H4 (cell line): ENCODE data around the gene NPR1. TPM values are rescaled to one million over a fixed set of nuclear protein-coding genes. Genes with fewer than 3 reads are reported as not detected.
A peak's percentile ranks its signal among the peaks of the same experiment; 100 is the strongest.
"Not testable (repeated sequence)": the region's sequence is repeated elsewhere in the genome, so short reads cannot be mapped to it uniquely, and the experiment has no call there.

Experiments
- DNase-seq: peaks from one replicate; pipeline ENCODE4 v3.0.0-alpha.2; 2015; ENCODE audit warnings: low spot score
- total RNA-seq: library from RNA; depleted of rRNA; stranded (reverse); fragments of >200 nt; shearing (Covaris generic); gene quantifications from 2 replicates; pipeline ENCODE4 v1.2.3, GENCODE V29; 2014; rRNA removed

Gene NPR1
- total RNA-seq, 1 experiment from 2014 or later: not detected

GRCh38 chr1:153724634-153725033, 46.1 kb downstream of the NPR1 start:
- DNase-seq: not testable (repeated sequence)

GRCh38 chr1:153727463-153728304, 49.2 kb downstream of the NPR1 start, which contains the start of gene INTS3:
Gene INTS3 (plus strand): TSS chr1:153728050. CDS start chr1:153728635, 585 bp downstream.
- DNase-seq: peak; percentile 100

GRCh38 chr1:153728305-153729066, 50.0 kb downstream of the NPR1 start:
- peak; percentile 51 for DNase-seq

GRCh38 chr1:153730468-153730988, 52.0 kb downstream of the NPR1 start:
- DNase-seq: no peak

GRCh38 chr1:153733970-153734369, 55.5 kb downstream of the NPR1 start:
- DNase-seq: no peak

- DNase-seq: no peak
These were observed 56.1 kb downstream of the NPR1 start for GRCh38 chr1:153734396-153735089.

- DNase-seq: no peak
These were observed 56.6 kb downstream of the NPR1 start for GRCh38 chr1:153735090-153735420.

GRCh38 chr1:153741986-153742385, 63.5 kb downstream of the NPR1 start:
- no peak for DNase-seq

- no peak for DNase-seq
These were observed 64.1 kb downstream of the NPR1 start for GRCh38 chr1:153742411-153743142.

Other genes with a start within 250 kb of the NPR1 start
- not detected in 2 replicates for gene S100A7, start 218.0 kb upstream of the NPR1 start, total RNA-seq
- gene S100A6, start 142.7 kb upstream of the NPR1 start, total RNA-seq: 469 and 852 TPM in 2 replicates
- gene S100A5, start 137.8 kb upstream of the NPR1 start, total RNA-seq: not detected in 2 replicates
- 33.4 and 36.2 TPM in 2 replicates for gene S100A4, start 132.9 kb upstream of the NPR1 start, total RNA-seq
- gene S100A3, start 129.4 kb upstream of the NPR1 start, total RNA-seq: 5.2 and 5.3 TPM in 2 replicates
- 17.8 and 33.2 TPM in 2 replicates for gene S100A2, start 112.8 kb upstream of the NPR1 start, total RNA-seq
- gene S100A16, start 65.6 kb upstream of the NPR1 start, total RNA-seq: 25.1 and 35.9 TPM in 2 replicates
- not detected in 2 replicates for gene S100A14, start 62.4 kb upstream of the NPR1 start, total RNA-seq
- 160 and 175 TPM in 2 replicates for gene S100A13, start 51.2 kb upstream of the NPR1 start, total RNA-seq
- gene S100A1, start 50.3 kb upstream of the NPR1 start, total RNA-seq: 0.91 TPM in 1 of 2 replicates, not detected in the other
- 39.3 and 42.6 TPM in 2 replicates for gene CHTOP, start 44.6 kb upstream of the NPR1 start, total RNA-seq
- 82.5 and 98.7 TPM in 2 replicates for gene SNAPIN, start 20.0 kb upstream of the NPR1 start, total RNA-seq
- 345 and 420 TPM in 2 replicates for gene ILF2, start 7.7 kb upstream of the NPR1 start, total RNA-seq
- 16.7 and 18.6 TPM in 2 replicates for gene INTS3, start 49.4 kb downstream of the NPR1 start, total RNA-seq
- gene SLC27A3, start 96.7 kb downstream of the NPR1 start, total RNA-seq: 0.93 and 2.9 TPM in 2 replicates
- 4.9 and 7.2 TPM in 2 replicates for gene GATAD2B, start 244.3 kb downstream of the NPR1 start, total RNA-seq